Measurements from ENCODE around the gene UBE2J2.

The UBE2J2 gene

DNA sequence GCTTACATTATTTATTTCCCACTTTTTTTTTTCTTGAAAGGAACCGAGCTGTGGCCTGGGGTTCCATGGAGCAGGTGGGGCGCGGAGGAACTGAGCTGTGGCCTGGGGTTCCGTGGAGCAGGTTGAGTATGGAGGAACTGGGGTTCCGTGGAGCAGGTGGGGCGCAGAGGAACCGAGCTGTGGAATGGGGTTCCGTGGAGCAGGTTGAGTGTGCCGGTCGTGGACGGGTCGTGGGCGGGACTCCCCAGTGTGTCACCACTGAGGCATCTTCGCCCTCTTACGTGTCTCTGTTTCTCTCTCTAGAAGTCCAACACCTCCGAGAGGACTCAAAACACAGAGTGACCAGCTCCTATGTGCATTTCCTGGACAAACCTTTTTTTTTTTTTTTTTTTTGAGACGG is 5.4 kb upstream of the UBE2J2 start:
- no peak for DNase-seq

- DNase-seq: no peak
These were observed 5.0 kb upstream of the UBE2J2 start for GRCh38 chr1:1278620-1279019.

DNA sequence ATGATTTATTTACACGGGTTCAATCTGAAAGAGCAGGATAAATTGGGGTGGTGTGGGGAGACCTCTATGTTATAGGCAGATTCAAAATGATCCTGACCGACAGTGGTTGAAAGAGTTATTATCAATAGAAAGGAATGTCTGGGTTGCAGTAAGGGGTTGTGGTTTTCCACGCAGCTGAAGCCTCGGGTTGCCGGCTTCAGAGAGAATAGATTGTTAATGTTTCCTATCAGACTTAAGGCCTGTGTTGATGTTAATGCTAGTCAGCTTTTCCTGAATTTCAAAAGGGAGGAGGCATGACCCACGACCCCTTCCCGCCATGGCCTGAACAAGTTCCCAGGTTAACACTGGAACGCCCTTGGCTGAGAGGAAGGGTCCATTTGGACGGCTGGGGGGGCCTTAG is 2.2 kb upstream of the UBE2J2 start:
- DNase-seq: no peak

DNA sequence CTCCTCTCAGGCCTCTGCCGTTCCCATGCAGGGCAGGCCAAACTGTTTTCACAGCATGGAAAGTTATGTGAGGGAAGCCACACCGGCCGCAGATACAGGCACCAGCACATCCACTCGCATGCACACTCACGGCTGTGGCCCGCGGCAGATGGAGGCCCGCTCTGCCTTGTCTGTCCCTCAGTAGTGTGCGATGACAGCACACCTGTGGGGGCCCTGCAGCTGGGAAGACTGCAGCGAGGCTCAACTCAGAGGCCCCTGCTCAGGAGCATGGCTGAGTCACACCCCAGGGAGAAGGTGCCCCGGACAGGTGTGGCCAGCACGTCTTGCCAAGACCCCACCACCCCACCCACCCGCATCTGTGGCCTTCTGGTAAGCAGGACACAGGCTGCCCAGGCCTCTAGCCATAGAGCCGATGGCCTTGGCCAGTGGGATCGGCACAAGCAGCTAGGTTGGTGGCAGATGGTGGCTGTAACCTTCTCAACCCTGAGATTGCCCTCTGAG is 1.3 kb upstream of the UBE2J2 start:
- no peak for DNase-seq

DNA sequence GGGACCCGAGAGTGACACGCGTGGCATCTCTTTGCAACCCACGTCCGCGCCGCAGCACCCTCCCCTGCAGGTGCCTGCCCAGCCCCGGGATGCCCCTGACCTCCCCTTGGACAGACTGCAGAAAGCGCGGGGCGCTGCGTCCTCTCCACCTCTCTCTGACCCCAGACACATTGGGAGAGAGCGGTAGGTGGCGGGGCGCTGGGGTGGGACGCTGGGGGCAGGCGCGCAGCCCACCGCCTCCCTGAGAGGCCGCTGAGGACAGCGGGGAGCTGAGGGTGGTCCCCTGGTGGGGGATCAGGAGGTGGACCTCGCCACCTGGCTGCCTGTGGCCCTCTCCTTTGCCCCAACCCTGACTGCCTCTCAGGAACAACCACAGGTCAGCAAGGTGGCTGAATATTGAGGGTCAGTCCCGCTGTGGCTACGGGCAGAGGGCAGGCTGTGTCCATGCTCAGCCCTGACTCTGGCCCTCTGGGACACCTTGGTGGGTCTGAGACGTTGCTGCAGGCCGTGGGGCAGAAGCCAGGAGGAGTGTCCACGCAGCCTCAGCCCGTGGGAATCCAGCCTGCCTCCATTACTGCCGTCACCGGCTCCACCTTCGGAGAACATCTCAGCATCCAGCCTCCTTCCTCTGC is 761 bp upstream of the UBE2J2 start:
- no peak for DNase-seq

- no peak for DNase-seq
These were observed 494 bp downstream of the UBE2J2 start for GRCh38 chr1:1273209-1273511.

DNA sequence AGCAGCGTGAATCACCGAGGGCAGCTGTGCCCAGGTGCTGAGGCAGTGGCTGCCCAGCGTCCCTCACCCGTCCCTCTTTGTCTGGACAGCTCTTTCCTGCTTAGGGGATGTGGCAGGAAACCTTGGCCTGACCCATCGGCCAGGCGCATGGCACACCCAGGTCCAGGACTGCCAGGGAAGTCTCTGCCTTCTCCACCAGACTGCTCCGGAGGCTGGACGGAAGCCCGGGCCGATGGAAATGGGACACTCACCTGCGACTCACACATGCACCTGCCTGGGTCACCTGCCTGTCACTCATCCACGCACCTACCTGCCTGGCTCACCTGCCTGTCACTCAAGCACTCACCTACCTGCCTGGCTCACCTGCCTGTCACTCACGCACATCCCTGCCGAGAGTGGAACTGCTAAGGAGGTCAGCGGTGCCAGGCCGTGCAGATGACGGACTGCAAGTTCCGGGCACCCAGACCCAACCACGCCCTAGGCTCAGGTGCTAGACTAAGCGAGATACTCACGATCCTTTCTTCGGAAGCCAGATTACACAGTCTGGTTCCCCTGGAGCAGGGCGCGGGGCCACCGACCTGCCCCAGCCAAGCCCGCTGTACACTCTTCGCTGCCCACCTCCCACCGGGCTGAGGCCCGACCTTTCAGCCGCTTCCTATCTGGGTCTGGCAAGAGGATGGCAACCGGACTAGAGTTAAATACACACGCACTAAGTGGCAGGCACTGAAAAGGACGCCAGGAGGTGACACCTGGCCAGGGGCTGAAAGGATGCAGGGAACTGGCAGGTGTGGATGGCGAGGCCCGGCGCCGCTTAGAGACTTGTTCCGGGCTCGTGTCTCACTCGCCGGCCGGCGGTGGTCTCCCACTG is 1.1 kb downstream of the UBE2J2 start:
- no peak for DNase-seq

DNA sequence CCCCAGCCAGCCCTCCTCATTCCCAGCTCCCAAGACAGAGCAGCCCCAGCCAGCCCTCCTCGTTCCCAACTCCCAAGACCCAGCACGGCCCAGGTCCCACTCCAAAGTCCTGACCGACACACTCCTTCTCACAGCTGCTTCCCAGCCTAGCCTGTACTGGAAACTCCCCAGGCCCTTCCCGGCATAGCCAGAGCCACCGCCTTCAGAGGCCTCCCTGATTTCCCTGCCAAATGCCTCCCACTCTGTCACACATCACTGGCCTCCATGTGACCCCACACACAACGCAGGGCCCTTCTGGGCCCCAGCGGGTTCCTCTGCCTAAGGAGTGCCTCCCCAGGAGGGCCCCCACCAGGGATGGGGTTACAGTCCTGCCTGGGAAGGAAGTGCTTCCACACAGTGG is 2.8 kb downstream of the UBE2J2 start:
- DNase-seq: no peak

DNA sequence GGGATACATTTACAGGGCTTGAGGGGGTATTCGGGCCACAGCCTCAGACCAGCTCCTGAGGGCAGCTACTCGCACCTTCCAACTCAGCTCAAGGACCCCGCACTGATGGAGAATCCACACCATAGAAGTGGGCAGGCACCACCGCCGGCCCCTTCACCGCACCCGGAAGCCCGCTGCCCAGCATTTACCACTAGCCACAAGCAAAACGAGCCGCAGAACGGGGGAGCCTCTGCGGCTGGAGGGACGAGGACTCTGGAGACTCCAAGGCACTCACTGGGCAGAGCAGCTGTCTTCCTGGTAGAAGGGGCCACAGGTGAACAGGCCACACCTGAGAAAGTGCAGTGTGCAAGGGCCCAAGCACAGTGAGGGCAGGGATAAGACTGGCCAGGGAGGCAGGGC is 5.4 kb downstream of the UBE2J2 start:
- no peak for DNase-seq

DNA sequence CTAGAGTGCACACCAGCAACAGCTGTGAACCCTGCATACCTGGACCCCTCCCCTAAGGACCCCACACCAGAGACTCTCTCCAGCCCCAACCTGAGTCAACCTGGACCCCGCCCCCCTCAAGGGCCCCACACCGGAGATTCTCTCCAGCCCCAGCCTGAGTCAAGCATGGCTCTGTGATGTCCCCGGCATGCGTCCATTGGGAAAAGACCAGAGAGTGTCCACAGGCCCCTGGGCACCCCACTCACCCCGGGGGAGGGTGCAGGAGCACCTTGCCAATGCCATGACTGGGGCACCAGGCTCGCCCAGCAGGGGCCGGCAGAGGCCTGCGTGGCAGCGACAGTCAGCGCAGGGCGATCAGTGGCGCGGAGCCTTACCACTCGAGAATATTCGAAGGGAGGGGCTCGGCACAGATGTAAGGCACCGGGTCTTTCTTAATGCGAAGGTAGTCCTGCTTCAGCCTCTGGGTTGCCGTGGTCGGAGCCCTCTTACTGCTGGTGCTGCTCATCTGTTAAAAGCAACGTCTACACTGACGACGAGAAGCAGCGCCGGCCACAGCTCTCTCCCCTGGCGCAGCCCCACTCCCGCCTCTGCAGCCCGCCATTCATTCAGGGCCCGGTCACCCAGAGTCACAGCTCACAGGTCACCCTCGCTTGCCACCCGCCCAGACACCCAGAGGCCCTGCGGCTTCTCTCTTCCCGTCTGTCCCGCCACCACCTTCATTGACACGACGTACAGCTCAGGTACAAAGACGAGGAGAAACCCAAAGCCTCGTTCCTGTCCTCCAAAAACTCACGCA is 6.0 kb downstream of the UBE2J2 start:
- no peak for DNase-seq

GRCh38 chr1:1264868-1265272 is 8.8 kb downstream of the UBE2J2 start:
- no peak for DNase-seq

DNA sequence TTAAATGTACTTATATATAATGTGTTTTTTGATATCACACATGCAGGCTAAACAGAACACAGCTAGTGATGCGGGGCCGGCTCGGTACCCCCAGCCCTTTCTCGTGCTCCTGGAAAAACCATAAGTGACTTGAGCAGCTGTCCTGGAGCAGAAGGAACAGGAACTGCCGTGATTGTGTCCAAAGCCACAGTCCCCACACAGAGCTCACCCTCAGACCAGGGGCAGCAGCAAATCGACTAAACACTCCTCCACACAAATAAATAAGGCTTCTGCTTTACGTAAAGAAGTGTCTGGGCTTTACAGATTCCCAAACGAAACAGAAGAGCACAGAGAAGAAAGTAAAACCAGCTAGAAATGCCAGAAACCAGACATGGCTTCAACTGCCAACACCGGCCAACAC is 9.6 kb downstream of the UBE2J2 start:
- DNase-seq: no peak

GRCh38 chr1:1262758-1263157 is 10.9 kb downstream of the UBE2J2 start:
- no peak for DNase-seq

- no peak for DNase-seq
These were observed 11.6 kb downstream of the UBE2J2 start for GRCh38 chr1:1262071-1262470.

GRCh38 chr1:1260843-1261560 is 12.7 kb downstream of the UBE2J2 start:
- no peak for DNase-seq

DNA sequence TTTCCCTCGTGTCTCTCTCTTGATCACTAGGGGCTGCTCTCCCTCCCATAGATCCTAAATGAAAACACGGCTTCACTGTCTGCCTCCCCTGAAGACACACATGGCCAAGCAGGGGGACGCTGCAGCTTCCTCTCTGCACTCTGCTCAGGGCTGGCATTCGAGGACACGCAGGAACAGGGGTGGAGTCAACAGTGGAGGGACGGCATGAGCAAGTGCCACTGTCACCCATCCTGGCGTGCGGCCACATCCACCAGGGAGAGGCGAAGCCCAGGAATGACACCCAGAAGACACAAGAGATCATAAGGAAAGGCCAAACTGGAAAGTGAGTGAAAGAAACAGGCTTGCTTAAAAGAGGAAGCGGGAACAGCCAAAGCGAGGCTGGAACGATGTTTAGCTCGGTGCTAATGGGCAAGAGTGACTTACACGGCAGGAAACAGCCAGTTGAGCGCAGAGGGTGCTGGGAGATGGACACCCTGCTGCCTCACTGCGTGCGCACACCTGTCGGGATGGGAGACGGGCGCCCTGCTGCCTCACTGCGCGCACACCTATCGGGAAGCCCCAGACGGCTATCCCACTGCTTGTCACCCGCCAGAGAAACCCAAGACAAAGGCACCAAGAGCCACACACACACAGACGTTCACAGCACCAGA is 13.6 kb downstream of the UBE2J2 start:
- DNase-seq: no peak

GRCh38 chr1:1259540-1259939 is 14.1 kb downstream of the UBE2J2 start:
- no peak for DNase-seq

GRCh38 chr1:1259119-1259488 is 14.6 kb downstream of the UBE2J2 start:
- no peak for DNase-seq

- no peak for DNase-seq
These were observed 16.4 kb downstream of the UBE2J2 start for GRCh38 chr1:1256956-1257871.

DNA sequence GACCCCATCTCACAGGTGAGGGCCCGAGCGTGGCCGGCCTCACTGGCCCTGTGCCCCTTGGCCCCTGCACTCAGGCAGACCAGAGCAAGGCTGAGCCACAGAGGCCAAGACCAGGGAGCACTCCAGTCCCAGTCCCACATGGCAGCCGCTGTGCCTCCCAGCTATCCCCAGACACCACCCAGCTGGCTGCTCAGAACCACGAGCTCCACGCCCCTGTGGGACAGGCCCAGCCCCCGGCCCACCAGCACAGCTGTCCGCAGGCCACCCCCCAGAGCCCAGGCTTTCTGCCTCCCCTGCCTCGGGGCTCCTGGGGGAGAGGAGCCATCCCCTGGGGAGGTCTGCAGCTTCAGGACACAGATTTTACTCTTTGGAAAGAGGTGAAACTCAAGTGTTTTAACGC is 18.0 kb downstream of the UBE2J2 start:
- DNase-seq: no peak

DNA sequence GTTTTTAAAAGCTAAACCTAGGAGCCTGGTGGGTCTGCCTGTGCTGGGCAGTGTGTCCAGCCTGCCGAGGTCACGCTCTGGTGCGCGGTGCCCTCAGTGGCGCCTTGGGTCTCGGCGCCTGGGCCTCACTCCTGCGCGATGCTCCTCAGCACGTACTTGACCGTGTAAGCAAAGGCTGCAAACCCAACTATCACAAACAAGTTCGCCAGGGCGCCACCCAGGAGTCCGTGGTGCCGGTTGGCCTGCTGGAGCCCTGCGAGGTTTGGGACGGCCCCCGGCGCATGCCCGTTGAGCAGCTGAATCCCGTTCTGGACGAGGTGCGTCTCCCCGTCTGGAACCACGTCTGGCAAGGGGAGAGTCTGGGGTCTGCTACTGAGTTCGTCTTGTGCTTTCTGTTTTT is 18.6 kb downstream of the UBE2J2 start:
- no peak for DNase-seq

DNA sequence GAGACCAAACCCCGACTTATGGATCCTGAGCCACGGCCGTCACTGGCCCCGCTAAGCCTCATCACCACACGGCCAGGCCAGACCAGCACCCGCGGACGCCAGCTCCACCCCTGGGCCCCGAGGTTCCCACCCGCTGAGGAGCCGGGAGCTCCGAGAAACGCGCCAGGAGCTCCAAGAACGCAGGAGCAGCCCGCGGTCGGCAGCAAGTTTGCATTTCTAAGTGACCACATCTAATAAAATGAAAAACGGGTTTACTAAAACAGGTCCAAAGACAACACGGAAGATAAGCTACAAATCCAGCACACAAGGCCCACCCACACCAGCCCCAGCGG is 19.0 kb downstream of the UBE2J2 start:
- DNase-seq: no peak
